Activated T-helper 2 cell treated with anti-CD3 and anti-CD28 coated beads, Interferon-gamma antibody, Interleukin-2, Interleukin-4, amounts not matched to agents 10 μg/mL and 5 μg/mL and 100 μg/mL, durations not matched to agents 14 hours and 24 hours and 36 hours (primary cell): ENCODE results near the gene ARID5B. TPM values are rescaled to one million over a fixed set of nuclear protein-coding genes. Genes with fewer than 3 reads are reported as not detected.
A peak's percentile ranks its signal among the peaks of the same experiment; 100 is the strongest.

Source experiments
- DNase-seq: peaks from one replicate; pipeline ENCODE4 v3.0.0; 2021; ENCODE audit warnings: low spot score
- H3K27ac Mint-ChIP-seq: one replicate; pipeline ENCODE4 v1.8.0; 2021; ENCODE audit warnings: mixed read lengths
- H3K27me3 Mint-ChIP-seq: one replicate; pipeline ENCODE4 v1.8.0; 2021; ENCODE audit warnings: low read depth, mixed read lengths
- H3K36me3 Mint-ChIP-seq: one replicate; pipeline ENCODE4 v1.8.0; 2021; ENCODE audit warnings: low read depth, mixed read lengths
- H3K4me1 Mint-ChIP-seq: one replicate; pipeline ENCODE4 v1.8.0; 2021; ENCODE audit warnings: low read depth, mixed read lengths
- H3K4me3 Mint-ChIP-seq: one replicate; pipeline ENCODE4 v1.8.0; 2021; ENCODE audit warnings: low read depth, mild to moderate bottlenecking, moderate library complexity, mixed read lengths
- H3K9me3 Mint-ChIP-seq: one replicate; pipeline ENCODE4 v1.8.0; 2021; ENCODE audit warnings: mixed read lengths
- intact Hi-C: fragments of 100-400 bp; cut with micrococcal nuclease; formaldehyde crosslinking; loops from one replicate; pipeline ENCODE4 v1.15.1; 2023
- total RNA-seq: library from RNA; stranded (reverse); gene quantifications from 2 replicates; pipeline ENCODE4 v1.2.3, GENCODE V29; 2022

The ARID5B gene
- total RNA-seq, 1 donor from 2014 or later = 35.7 TPM

DNA sequence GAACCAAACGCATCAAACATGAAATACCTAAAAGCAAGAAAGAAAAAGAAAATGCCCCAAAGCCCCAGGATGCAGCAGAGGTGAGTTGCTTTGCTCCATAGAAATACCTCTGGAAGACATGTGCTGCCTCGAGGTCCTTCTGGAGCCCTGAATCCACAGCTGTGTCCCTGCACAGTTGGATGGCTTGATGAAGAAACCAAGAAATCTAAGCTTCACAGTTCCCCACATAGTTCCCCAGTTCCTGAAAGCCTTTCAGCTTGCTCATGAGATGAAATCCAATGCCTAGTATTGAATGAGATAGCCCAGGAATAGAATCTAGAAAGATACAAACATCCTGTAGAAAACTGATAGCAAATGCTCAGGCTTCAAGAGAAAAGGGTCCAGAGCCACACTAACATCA is 184.3 kb downstream of the ARID5B start:
- no peaks in the 10 kb centered on the region for H3K9me3 Mint-ChIP-seq
- no peak for DNase-seq

GRCh38 chr10:62087329-62087728 is 185.8 kb downstream of the ARID5B start:
- Mint-ChIP-seq H3K27ac (no peak overlapping the region), H3K36me3 (peaks cover 89% of the 10 kb centered on the region), H3K9me3 (no peaks in the 10 kb centered on the region), H3K4me1 (peaks cover 48% of the 10 kb centered on the region), H3K4me3 (no peak overlapping the region), H3K27me3 (no peaks in the 10 kb centered on the region)
- intact Hi-C loops = no loop called here
- no peak for DNase-seq

More for the DNA sequence above, 184.3 kb downstream of the ARID5B start:
- intact Hi-C loops = loop anchor here (2.0 kb wide), 1 partner anchor 21 kb away; no protein-coding TSS in a partner anchor
- H3K27ac Mint-ChIP-seq = peak overlapping the region; percentile 78
- H3K4me3 Mint-ChIP-seq = no peak overlapping the region
- peaks cover 56% of the 10 kb centered on the region for H3K4me1 Mint-ChIP-seq
- H3K27me3 Mint-ChIP-seq = no peaks in the 10 kb centered on the region
- peaks cover 83% of the 10 kb centered on the region for H3K36me3 Mint-ChIP-seq

DNA sequence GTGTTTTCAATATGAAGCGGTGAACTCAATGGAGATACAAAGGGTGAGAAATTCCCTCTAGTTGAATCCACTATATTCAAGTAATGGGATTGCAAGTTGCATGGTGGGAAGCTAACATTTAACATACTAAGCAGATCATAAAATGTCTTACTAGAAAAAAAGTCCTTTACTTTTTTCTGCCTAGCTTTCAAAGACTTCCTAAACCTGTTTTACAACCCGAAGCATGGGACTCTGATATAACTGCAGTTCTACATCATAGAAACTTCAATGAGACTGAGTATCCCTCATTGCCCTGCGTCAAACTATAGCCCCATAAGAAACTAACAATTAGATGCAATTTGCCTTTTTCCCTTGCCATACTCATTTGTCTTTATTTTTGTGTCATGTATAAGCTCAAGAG is 187.3 kb downstream of the ARID5B start:
- H3K27me3 Mint-ChIP-seq = no peaks in the 10 kb centered on the region
- peaks cover 40% of the 10 kb centered on the region for H3K4me1 Mint-ChIP-seq
- H3K36me3 Mint-ChIP-seq = peaks cover 93% of the 10 kb centered on the region
- H3K27ac Mint-ChIP-seq = no peak overlapping the region
- no peak for DNase-seq
- intact Hi-C loops = no loop called here
- no peak overlapping the region for H3K4me3 Mint-ChIP-seq
- no peaks in the 10 kb centered on the region for H3K9me3 Mint-ChIP-seq

DNA sequence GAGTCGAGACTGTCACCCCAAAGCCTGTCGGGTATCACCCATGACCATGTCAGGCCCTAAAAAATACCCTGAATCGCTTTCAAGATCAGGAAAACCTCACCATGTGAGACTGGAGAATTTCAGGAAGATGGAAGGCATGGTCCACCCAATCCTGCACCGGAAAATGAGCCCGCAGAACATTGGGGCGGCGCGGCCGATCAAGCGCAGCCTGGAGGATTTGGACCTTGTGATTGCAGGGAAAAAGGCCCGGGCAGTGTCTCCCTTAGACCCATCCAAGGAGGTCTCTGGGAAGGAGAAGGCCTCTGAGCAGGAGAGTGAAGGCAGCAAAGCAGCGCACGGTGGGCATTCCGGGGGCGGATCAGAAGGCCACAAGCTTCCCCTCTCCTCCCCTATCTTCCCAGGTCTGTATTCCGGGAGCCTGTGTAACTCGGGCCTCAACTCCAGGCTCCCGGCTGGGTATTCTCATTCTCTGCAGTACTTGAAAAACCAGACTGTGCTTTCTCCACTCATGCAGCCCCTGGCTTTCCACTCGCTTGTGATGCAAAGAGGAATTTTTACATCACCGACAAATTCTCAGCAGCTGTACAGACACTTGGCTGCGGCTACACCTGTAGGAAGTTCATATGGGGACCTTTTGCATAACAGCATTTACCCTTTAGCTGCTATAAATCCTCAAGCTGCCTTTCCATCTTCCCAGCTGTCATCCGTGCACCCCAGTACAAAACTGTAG is 191.0 kb downstream of the ARID5B start:
- intact Hi-C loops = no loop called here

DNA sequence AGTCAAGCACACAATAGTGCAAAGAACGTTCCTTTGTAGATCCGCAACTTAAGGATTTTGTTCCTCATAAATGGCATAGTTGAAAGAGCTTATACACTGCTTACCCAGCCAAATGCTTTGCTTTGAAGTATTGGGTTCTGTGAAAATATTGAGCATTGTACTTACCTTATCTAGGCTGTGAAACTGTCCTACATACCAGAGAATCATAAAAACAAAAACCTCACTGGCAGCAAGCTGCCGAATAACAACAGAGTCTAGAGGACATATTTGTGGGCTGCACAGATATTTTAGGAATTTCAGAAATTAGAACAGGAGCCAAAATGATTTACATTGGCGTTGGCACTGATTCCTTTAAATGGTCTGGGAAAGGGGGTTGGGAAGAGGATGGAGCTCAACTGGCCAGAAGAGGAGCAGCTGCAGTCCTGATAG is 192.4 kb downstream of the ARID5B start:
- H3K27ac Mint-ChIP-seq = no peak overlapping the region
- H3K4me3 Mint-ChIP-seq = no peak overlapping the region
- intact Hi-C loops = no loop called here
- no peak for DNase-seq
- H3K36me3 Mint-ChIP-seq = peaks cover 91% of the 10 kb centered on the region
- H3K27me3 Mint-ChIP-seq = no peaks in the 10 kb centered on the region
- peaks cover 27% of the 10 kb centered on the region for H3K4me1 Mint-ChIP-seq
- H3K9me3 Mint-ChIP-seq = no peaks in the 10 kb centered on the region

More for the DNA sequence above, 191.0 kb downstream of the ARID5B start:
- Mint-ChIP-seq H3K36me3 (peaks cover 93% of the 10 kb centered on the region), H3K27me3 (no peaks in the 10 kb centered on the region), H3K4me1 (peaks cover 32% of the 10 kb centered on the region), H3K4me3 (no peak overlapping the region), H3K9me3 (no peaks in the 10 kb centered on the region), H3K27ac (peak overlapping the region; percentile 76)
- no peak for DNase-seq

GRCh38 chr10:62095181-62096122 is 194.0 kb downstream of the ARID5B start:
- Mint-ChIP-seq H3K27ac (no peak overlapping the region), H3K27me3 (no peaks in the 10 kb centered on the region), H3K9me3 (no peaks in the 10 kb centered on the region), H3K36me3 (peaks cover 77% of the 10 kb centered on the region), H3K4me3 (no peak overlapping the region), H3K4me1 (peaks cover 24% of the 10 kb centered on the region)
- intact Hi-C loops = no loop called here
- DNase-seq = no peak

DNA sequence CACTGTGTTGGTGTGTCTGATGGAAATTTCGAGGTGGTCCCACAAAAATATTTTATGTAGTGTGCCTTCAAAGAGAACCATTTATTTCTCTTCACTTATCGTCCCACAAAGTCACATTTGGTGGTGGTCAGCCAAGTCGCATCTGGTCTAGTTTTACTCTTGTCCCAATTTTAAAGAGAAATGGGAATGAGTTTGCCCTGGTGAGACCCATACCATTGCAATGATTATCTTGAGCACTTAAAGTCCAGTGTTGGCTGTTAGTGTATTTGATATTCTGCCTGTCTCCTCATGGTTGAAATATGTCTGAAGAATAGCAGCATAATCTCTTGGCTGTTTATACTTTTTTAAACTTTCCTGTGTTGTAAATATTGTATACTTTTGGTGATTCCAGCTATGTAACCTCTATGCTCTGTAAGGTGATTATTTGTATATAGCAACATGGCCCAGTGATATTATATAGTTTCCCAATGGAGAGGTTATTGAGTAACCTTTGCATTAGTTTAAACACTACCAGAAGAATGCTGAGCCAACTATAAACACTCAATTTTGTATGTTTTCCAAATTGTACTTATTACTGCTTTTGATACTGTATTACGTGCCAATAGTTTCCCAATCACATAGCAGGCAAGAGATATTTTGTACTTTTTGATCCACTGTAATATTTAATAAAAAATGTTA is 194.9 kb downstream of the ARID5B start:
- H3K27ac Mint-ChIP-seq = no peak overlapping the region
- no peaks in the 10 kb centered on the region for H3K9me3 Mint-ChIP-seq
- intact Hi-C loops = no loop called here
- H3K4me1 Mint-ChIP-seq = peaks cover 23% of the 10 kb centered on the region
- H3K36me3 Mint-ChIP-seq = peaks cover 67% of the 10 kb centered on the region
- H3K27me3 Mint-ChIP-seq = no peaks in the 10 kb centered on the region
- H3K4me3 Mint-ChIP-seq = no peak overlapping the region
- no peak for DNase-seq

DNA sequence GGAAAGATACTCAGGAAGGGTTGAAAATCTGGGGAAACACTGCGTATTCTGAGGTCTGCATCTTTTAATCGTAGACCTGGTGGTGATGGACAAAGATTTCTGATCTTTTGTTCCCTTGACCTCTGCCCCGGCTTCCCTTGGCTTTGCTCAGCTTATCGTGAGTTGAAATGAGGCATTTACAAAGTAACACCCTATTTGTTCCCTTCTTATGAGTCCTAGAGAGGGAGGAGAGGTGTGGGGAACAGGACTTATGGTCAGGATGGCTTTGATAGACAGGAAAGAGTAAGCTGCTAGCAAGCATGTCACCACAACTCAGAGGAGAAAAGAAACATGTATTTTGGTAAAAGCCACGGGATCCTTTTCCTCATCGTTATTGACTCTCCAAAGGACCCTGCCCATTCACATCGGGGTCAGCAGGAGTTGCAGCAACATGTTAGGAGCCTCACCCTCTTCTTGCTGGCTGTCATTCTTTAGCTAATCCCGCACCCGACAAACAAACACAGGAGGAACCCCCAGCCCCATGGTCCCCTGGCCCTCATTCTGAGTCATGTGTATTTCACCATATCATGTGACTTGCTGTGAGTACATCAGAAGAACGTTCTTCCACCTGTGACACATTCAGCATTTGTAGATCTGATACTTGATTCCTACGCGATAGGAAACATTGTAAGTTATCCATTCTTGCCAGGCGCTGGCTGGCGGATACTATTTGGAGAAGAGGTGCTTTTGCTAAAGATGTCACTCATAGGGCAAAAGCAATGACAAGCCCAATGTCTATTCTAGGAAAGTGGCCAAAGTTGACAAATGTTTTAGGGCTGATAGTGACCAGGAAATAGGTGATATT is 197.0 kb downstream of the ARID5B start:
- Mint-ChIP-seq H3K9me3 (no peaks in the 10 kb centered on the region), H3K27me3 (no peaks in the 10 kb centered on the region), H3K4me3 (no peak overlapping the region), H3K4me1 (peaks cover 14% of the 10 kb centered on the region), H3K27ac (no peak overlapping the region), H3K36me3 (peaks cover 47% of the 10 kb centered on the region)
- no peak for DNase-seq
- intact Hi-C loops = no loop called here

GRCh38 chr10:62099299-62099698 is 197.8 kb downstream of the ARID5B start:
- intact Hi-C loops = no loop called here
- Mint-ChIP-seq H3K4me3 (no peak overlapping the region), H3K27me3 (no peaks in the 10 kb centered on the region), H3K27ac (no peak overlapping the region), H3K4me1 (peaks cover 11% of the 10 kb centered on the region), H3K9me3 (no peaks in the 10 kb centered on the region), H3K36me3 (peaks cover 39% of the 10 kb centered on the region)
- DNase-seq = no peak

- Mint-ChIP-seq H3K4me3 (no peak overlapping the region), H3K36me3 (peaks cover 5% of the 10 kb centered on the region), H3K27ac (no peak overlapping the region), H3K4me1 (peaks cover 19% of the 10 kb centered on the region), H3K9me3 (peaks cover 3% of the 10 kb centered on the region), H3K27me3 (no peaks in the 10 kb centered on the region)
- DNase-seq = no peak
- intact Hi-C loops = no loop called here
Observed at GRCh38 chr10:62103857-62104256, 202.4 kb downstream of the ARID5B start.

DNA sequence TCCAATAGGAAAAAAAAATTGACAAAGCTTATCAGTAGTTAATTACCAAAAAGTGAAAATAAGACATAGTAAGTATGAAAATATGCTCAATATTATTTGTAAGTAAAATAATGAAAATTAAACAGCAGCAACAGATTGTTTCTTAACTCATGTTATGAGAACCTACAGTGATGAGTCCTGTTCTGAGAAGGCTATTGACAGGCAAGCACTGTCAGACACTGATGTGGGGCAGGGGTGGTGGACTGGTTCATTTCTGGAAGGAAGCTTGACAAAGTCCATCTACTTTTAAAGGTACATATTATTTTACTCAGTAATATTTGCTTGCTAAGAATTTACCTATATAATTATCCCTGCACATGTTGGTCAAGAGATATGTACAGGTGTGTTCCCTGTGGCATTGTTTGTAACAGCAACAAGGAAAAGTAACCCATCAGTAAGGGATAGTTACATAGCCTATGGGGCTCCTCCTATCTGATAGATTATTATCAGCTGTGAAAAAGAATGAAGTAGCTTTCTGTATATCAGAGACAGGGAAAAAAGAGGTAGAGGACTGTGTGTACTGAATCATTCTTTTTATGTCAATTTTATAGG is 205.5 kb downstream of the ARID5B start:
- Mint-ChIP-seq H3K27ac (peak overlapping the region; percentile 28), H3K27me3 (no peaks in the 10 kb centered on the region), H3K36me3 (peaks cover 3% of the 10 kb centered on the region), H3K4me1 (peaks cover 37% of the 10 kb centered on the region), H3K9me3 (peaks cover 3% of the 10 kb centered on the region), H3K4me3 (no peak overlapping the region)
- intact Hi-C loops = no loop called here
- no peak for DNase-seq
